SK-N-SH treated with all-trans-retinoic acid at 6 μM for 48 hours (cell line): ENCODE results near the gene ATF6B.

Source experiments
- ATAC-seq: fragments of 200-7000 bp; cut with Tn5 transposase; 3 replicates; pipeline ENCODE4 v1.9.1; 2020; ENCODE audit warnings: mild to moderate bottlenecking, moderate library complexity
- ARNTL ChIP-seq: fragments of 450-650 bp; formaldehyde crosslinking; IDR thresholded peaks from 2 replicates; pipeline ENCODE4 v1.5.0; 2020; ENCODE audit warnings: low read depth, mild to moderate bottlenecking, moderate library complexity, borderline replicate concordance
- BACH2 ChIP-seq: fragments of 250-450 bp; sonication (Bioruptor Pico); IDR thresholded peaks from 2 replicates; pipeline ENCODE4 v1.9.0; 2021; ENCODE audit warnings: mild to moderate bottlenecking, borderline replicate concordance
- CREB5 ChIP-seq: fragments of 250-450 bp; sonication (Bioruptor Pico); IDR thresholded peaks from 2 replicates; pipeline ENCODE4 v1.5.1; 2020; ENCODE audit warnings: low read depth, mild to moderate bottlenecking, moderate library complexity
- CSDC2 ChIP-seq: fragments of 250-450 bp; sonication (Bioruptor Pico); IDR thresholded peaks from 2 replicates; pipeline ENCODE4 v1.5.0; 2020; ENCODE audit warnings: mild to moderate bottlenecking, moderate library complexity
- CSRNP3 ChIP-seq: fragments of 250-450 bp; sonication (Bioruptor Pico); IDR thresholded peaks from 2 replicates; pipeline ENCODE4 v1.5.1; 2021; ENCODE audit warnings: mild to moderate bottlenecking, moderate library complexity
- ESRRG ChIP-seq: fragments of 250-450 bp; sonication (Bioruptor Pico); IDR thresholded peaks from 2 replicates; pipeline ENCODE4 v1.6.1; 2021; ENCODE audit warnings: mild to moderate bottlenecking
- GLIS3 ChIP-seq: fragments of 250-450 bp; sonication (Bioruptor Pico); IDR thresholded peaks from 2 replicates; pipeline ENCODE4 v1.5.0; 2020; ENCODE audit warnings: mild to moderate bottlenecking, moderate library complexity
- ISL1 ChIP-seq: fragments of 250-450 bp; sonication (Bioruptor Pico); IDR thresholded peaks from 2 replicates; pipeline ENCODE4 v2.1.2; 2022; ENCODE audit warnings: mild to moderate bottlenecking, moderate library complexity
- PPARA ChIP-seq: fragments of 250-450 bp; sonication (Bioruptor Pico); IDR thresholded peaks from 2 replicates; pipeline ENCODE4 v1.5.0; 2020; ENCODE audit warnings: mild to moderate bottlenecking, borderline replicate concordance
- RARB ChIP-seq: fragments of 250-450 bp; sonication (Bioruptor Pico); IDR thresholded peaks from 2 replicates; pipeline ENCODE4 v1.8.0; 2021; ENCODE audit warnings: mild to moderate bottlenecking, moderate library complexity
- SNAI2 ChIP-seq: fragments of 250-450 bp; sonication (Bioruptor Pico); IDR thresholded peaks from 2 replicates; pipeline ENCODE4 v1.5.0; 2020; ENCODE audit warnings: mild to moderate bottlenecking, moderate library complexity
- TOX ChIP-seq: fragments of 250-450 bp; sonication (Bioruptor Pico); IDR thresholded peaks from 2 replicates; pipeline ENCODE4 v1.8.0; 2021; ENCODE audit warnings: mild to moderate bottlenecking, moderate library complexity, borderline replicate concordance
- TSHZ2 ChIP-seq: fragments of 250-450 bp; sonication (Bioruptor Pico); IDR thresholded peaks from 2 replicates; pipeline ENCODE4 v1.5.0; 2020; ENCODE audit warnings: mild to moderate bottlenecking, moderate library complexity
- ZC3H10 ChIP-seq: fragments of 250-450 bp; sonication (Bioruptor Pico); IDR thresholded peaks from 2 replicates; pipeline ENCODE4 v1.5.1; 2021; ENCODE audit warnings: mild to moderate bottlenecking, moderate library complexity
- ZFP3 ChIP-seq: fragments of 250-450 bp; sonication (Bioruptor Pico); IDR thresholded peaks from 2 replicates; pipeline ENCODE4 v1.5.0; 2020; ENCODE audit warnings: mild to moderate bottlenecking, moderate library complexity
- ZFP30 ChIP-seq: fragments of 450-650 bp; formaldehyde crosslinking; IDR thresholded peaks from 2 replicates; pipeline ENCODE4 v1.5.0; 2022; ENCODE audit warnings: mild to moderate bottlenecking, moderate library complexity
- ZNF565 ChIP-seq: fragments of 450-650 bp; formaldehyde crosslinking; conservative IDR thresholded peaks from 2 replicates; pipeline ENCODE4 v1.5.0; 2020; ENCODE audit warnings: low read depth, mild to moderate bottlenecking, moderate library complexity
- ZNF70 ChIP-seq: fragments of 450-650 bp; formaldehyde crosslinking; IDR thresholded peaks from 2 replicates; pipeline ENCODE4 v1.5.0; 2020; ENCODE audit warnings: mild to moderate bottlenecking, moderate library complexity
- TF ChIP-seq, protein P1 (sequence below): fragments of 250-450 bp; sonication (Bioruptor Pico); IDR thresholded peaks from 2 replicates; pipeline ENCODE4 v1.8.0; 2020; ENCODE audit warnings: mild to moderate bottlenecking, moderate library complexity, borderline replicate concordance
- TF ChIP-seq, protein P2 (sequence below): fragments of 250-450 bp; sonication (Bioruptor Pico); IDR thresholded peaks from 2 replicates; pipeline ENCODE4 v1.8.0; 2021; ENCODE audit warnings: low read depth, mild to moderate bottlenecking, moderate library complexity, borderline replicate concordance

ATF6B gene

GRCh38 chr6:32164295-32164694 is 36.2 kb upstream of the ATF6B start, which contains the start of gene EGFL8:
TSS of gene EGFL8 (plus strand) at chr6:32164595. CDS start at chr6:32166166, 1,571 bp downstream.
- no peak for ATAC-seq
- no peak for TF ChIP-seq CSRNP3 (CRISPR knock-in tag)
- TF ChIP-seq, protein P1, sequence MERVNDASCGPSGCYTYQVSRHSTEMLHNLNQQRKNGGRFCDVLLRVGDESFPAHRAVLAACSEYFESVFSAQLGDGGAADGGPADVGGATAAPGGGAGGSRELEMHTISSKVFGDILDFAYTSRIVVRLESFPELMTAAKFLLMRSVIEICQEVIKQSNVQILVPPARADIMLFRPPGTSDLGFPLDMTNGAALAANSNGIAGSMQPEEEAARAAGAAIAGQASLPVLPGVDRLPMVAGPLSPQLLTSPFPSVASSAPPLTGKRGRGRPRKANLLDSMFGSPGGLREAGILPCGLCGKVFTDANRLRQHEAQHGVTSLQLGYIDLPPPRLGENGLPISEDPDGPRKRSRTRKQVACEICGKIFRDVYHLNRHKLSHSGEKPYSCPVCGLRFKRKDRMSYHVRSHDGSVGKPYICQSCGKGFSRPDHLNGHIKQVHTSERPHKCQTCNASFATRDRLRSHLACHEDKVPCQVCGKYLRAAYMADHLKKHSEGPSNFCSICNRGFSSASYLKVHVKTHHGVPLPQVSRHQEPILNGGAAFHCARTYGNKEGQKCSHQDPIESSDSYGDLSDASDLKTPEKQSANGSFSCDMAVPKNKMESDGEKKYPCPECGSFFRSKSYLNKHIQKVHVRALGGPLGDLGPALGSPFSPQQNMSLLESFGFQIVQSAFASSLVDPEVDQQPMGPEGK, result no peak
- no peak for TF ChIP-seq CREB5 (CRISPR knock-in tag)
- no peak for TF ChIP-seq BACH2 (CRISPR knock-in tag)
- TF ChIP-seq, protein P2, sequence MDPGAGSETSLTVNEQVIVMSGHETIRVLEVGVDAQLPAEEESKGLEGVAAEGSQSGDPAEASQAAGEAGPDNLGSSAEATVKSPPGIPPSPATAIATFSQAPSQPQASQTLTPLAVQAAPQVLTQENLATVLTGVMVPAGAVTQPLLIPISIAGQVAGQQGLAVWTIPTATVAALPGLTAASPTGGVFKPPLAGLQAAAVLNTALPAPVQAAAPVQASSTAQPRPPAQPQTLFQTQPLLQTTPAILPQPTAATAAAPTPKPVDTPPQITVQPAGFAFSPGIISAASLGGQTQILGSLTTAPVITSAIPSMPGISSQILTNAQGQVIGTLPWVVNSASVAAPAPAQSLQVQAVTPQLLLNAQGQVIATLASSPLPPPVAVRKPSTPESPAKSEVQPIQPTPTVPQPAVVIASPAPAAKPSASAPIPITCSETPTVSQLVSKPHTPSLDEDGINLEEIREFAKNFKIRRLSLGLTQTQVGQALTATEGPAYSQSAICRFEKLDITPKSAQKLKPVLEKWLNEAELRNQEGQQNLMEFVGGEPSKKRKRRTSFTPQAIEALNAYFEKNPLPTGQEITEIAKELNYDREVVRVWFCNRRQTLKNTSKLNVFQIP, result no peak
- no peak for TF ChIP-seq ZFP30 (CRISPR knock-in tag)
- no peak for TF ChIP-seq ZFP3
- no peak for TF ChIP-seq TSHZ2 (CRISPR knock-in tag)
- no peak for TF ChIP-seq ARNTL (CRISPR knock-in tag)
- TF ChIP-seq SNAI2 (CRISPR knock-in tag), result no peak
- no peak for TF ChIP-seq PPARA (CRISPR knock-in tag)

- TF ChIP-seq ZFP30 (CRISPR knock-in tag) (no peak), ISL1 (CRISPR knock-in tag) (no peak), ARNTL (CRISPR knock-in tag) (no peak), BACH2 (CRISPR knock-in tag) (no peak), TSHZ2 (CRISPR knock-in tag) (no peak), ZNF70 (no peak), CSDC2 (no peak), ZFP3 (no peak), GLIS3 (CRISPR knock-in tag) (no peak), RARB (CRISPR knock-in tag) (no peak), ZC3H10 (CRISPR knock-in tag) (no peak), ESRRG (no peak), ZNF565 (CRISPR knock-in tag) (no peak), TOX (CRISPR knock-in tag) (no peak), PPARA (CRISPR knock-in tag) (no peak)
- TF ChIP-seq, protein P1, result no peak
- no peak for ATAC-seq
Observed at GRCh38 chr6:32163559-32164258, 35.7 kb upstream of the ATF6B start.
